GM10266 (cell line): Measurements from ENCODE around the gene COL20A1.

Source experiments
- DNase-seq: peaks from one replicate; pipeline ENCODE4 v3.0.0; 2012; ENCODE audit errors: extremely low spot score
- TF ChIP-seq, protein P1 (sequence below): IDR thresholded peaks from 2 replicates; pipeline ENCODE4 v1.5.1; 2012; ENCODE audit warnings: mild to moderate bottlenecking, low read depth; ENCODE audit not compliant: control insufficient read depth, insufficient read depth; ENCODE audit errors: missing control alignments

The COL20A1 gene

DNA sequence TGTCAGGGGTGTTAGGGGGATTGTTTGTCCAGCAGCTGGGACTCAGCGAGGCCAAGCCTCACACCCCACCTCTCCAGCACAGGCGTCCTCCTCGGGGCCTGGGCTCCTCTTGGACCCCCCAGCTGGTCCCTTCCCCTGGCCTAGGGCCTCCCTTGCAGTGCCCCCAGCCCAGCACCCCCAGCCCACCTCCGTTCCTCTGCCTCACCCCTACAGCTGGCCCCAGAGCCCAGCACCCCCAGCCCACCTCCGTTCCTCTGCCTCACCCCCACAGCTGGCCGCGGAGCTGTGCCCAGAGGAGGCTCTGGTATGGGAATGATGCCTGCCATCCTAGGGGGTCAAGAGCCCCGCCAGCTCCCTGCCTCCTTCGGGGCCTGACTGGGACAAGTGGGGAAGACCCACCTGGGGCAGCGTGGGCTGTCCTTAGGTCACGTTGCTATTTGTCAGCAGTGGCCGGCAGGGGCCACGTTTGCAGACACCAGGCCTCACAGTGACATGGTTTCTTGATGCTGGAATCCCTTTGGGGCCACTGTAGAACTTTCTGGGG is 7.9 kb upstream of the COL20A1 start:
- TF ChIP-seq, protein P1, sequence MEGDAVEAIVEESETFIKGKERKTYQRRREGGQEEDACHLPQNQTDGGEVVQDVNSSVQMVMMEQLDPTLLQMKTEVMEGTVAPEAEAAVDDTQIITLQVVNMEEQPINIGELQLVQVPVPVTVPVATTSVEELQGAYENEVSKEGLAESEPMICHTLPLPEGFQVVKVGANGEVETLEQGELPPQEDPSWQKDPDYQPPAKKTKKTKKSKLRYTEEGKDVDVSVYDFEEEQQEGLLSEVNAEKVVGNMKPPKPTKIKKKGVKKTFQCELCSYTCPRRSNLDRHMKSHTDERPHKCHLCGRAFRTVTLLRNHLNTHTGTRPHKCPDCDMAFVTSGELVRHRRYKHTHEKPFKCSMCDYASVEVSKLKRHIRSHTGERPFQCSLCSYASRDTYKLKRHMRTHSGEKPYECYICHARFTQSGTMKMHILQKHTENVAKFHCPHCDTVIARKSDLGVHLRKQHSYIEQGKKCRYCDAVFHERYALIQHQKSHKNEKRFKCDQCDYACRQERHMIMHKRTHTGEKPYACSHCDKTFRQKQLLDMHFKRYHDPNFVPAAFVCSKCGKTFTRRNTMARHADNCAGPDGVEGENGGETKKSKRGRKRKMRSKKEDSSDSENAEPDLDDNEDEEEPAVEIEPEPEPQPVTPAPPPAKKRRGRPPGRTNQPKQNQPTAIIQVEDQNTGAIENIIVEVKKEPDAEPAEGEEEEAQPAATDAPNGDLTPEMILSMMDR: no peak
- no peak for DNase-seq

DNA sequence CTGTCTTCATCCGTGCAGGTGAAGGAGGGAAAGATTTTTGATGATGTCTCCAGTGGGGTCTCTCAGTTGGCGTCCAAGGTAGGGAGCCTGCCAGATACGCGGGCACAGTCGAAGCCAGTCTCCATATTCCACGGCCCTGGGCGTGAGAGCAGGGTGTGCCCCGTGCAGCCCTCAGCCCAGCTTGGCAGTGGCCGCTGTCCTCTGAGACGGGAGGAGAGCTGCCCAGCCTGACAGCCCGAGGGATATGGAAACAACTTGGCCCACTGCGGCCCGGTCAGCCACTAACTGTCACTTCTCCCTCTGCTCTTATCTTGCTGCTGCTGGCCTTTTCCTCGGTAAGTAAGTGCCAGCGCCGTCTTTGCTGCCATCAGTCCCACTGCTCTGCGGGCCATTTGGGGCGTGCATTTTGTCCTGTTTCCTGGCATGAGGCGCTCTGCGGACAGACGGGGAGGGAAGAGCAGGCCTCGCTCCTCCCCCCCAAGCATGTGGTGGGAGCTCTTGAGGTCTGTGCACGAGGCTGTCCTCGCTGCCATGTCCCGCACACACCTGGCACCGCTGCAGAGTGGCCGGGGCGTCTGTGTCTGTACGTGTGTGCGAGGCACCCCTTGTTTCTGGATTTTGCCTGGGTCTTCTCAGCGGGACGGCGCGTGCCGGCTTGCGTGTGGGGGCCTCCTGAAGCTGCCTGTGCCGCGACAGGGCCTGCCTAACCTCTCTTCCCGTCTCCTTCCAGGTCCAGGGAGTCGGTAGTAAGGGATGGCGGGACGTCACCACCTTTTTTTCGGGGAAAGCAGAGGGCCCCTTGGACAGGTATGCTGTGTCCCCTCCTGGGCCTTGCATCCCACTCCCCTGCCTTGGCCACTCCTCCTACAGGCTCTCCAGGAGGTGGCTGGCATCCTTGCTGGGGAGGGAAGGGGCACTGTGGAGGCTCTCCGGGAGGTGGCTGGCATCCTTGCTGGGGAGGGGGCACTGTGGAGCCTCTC is 7.1 kb upstream of the COL20A1 start:
- TF ChIP-seq, protein P1: no peak

DNA sequence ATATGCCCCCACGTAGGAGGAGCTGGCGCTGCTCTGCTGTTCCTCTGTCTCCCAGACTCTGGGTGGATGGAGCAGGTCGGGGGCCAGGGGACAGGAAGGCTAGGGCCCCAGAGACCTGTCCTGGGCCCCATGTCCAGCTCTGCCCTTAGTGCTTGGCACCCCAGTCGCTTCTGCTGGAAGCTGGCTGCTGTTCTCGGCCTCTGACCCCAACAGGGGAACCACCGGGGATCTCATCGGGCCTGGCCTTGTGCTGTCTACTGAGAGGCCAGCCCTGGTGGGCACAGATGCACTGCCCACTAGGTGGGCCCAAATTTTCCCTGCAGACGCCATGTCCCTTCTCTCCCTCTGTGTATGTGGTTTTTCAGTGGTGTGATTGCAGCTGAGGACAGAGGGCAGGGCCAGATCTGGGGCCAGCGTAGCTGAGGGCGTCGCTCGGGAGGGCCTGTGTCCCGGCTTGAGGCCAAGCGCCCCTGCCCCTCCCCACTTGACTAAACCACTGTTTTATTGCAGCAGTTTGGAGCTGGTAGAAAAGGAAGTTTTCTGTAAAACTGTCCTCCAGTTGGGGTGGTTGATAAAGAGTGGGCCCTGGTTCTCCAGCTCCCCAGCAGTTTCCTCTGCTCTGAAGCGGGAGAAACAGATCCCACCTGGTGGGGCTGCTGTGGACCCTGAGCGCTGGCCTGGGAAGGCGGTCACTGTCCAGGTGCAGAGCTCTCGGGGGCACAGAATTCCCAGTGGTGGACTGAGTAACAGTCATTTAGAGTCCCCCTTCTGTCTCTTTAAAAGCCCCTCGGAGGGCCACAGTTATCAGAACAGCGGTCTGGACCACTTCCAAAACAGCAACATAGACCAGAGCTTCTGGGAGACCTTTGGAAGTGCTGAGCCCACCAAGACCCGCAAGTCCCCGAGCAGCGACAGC is 5.9 kb upstream of the COL20A1 start:
- no peak for DNase-seq
- TF ChIP-seq, protein P1: no peak

More for the DNA sequence above, 7.1 kb upstream of the COL20A1 start:
- DNase-seq: no peak

DNA sequence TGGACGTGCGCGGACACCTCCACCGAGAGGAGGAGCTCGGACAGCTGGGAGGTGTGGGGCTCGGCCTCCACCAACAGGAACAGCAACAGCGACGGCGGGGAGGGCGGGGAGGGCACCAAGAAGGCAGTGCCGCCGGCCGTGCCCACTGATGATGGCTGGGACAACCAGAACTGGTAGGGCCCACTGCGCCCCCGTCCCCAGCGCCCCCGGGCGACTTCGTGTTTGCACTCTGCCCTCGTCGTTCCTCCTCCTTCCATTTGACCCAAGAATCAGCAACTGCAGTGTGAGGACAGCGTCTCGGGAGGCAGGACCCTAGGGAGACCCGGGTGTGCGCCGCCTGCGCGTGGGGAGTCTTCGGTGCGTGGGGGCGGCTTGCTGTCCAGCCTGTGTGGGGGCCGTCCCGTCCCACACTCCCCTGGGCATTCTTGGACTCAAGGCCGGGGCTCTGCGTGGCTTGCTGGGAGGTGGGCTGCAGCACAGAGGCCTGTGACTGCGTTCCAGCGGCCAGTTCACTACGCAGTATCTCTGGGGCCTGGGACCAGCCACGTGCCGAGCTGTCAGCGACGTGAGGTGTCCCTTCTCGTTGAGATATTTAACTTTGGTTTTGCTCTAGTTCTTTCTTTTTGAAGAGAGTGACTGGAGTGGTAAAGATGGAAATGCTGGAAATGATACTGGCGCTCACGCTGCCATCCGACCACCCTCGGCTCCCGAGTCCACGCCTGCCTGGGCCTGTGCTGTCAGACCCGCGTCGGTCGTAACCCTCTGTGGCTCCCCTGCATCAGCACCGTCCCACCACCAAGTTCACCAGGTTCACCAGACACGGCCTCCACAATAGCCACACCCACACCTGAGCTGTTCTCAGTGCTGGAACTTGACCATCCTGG is 5.0 kb upstream of the COL20A1 start:
- TF ChIP-seq, protein P1: no peak
- DNase-seq: no peak

DNA sequence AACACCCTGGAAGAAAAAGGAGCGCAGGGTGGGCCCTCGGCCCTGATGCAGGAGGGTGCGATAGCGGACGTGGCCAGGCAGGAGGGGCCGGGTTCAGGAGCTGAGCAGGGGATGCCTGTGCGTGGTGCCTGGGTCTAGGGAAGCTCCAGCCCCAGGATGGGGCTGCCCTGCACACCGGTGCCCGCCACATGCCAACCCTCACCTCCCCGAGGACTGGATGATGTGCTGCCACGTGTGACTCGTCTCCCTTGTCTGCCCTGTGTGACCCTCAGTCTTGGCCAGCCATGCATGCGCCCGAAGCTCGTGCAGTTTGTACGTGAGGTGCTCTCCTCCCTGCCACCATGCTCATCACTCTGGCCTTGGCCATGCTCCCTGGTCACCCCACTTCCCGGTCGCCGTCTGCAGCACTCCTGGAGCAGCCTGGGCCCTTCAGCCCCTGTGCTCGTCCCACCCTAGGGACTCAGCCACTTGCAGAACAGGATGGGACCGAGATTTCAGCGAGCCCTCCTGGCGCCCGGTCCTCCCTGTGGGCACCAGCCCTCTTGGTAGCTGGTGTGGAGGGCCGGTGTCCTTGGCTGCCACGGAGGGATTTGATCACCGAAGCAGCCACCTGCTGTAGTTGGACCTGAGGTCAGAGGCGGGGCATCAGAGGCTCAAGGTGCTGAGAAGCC is 4.3 kb upstream of the COL20A1 start:
- DNase-seq: no peak
- TF ChIP-seq, protein P1: no peak
